ENCODE measurements around the gene NCDN. TPM values are rescaled to one million over a fixed set of nuclear protein-coding genes. Genes with fewer than 3 reads are reported as not detected.

The NCDN gene
- total RNA-seq, 1 donor from 2014 or later, result 16.4 TPM

GRCh38 chr1:35555212-35555584 lies 2.4 kb upstream of the NCDN start:
- DNase-seq (ENCODE audit: low spot score), result no peak

DNA sequence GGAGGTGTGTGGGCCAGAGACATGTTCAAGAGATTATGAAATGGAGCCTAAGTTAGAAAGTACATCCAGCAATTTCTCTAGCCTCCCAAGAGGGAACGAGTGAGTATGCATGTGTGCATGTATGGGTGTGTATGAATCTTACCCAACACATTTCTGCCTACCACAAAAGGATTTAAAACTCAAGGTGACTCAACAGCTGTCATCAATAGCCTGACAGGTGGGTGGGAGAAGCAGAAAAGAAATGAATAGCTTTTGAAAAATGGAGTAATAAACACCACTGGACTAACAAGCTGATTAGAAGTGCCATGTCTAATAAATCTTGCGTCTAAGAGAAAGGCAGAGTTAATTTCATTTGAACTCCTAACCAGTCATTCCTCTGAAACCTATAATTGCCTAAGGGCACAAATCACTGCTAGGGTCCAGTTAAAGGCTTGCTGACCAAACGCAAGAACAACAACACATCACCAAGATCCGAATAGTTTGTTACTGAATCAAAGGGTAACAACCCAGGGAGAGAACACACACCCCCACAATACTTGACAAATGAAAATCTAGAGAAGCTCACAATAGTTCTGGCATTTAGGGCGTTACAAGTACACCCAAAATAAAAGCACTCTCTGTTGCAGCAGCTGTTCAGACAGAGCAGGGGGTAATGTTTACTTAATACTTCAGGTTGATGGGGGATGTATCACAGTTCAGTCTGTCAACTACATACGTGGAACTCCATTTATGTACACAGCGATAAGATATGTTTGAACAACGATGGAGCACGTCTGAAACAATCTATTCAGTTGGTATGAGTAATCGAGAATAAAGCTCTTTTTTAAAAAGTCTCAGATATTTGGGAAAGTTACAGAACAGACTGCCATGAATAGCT lies 1.8 kb upstream of the NCDN start:
- no peak for DNase-seq (ENCODE audit: low spot score)

GRCh38 chr1:35556484-35557117 lies 998 bp upstream of the NCDN start:
- DNase-seq (ENCODE audit: low spot score), result no peak

GRCh38 chr1:35557118-35557610 lies 435 bp upstream of the NCDN start, which contains the start of gene KIAA0319L:
TSS of gene KIAA0319L (minus strand) at chr1:35557403. CDS start at chr1:35554491, 2,912 bp downstream.
- DNase-seq (ENCODE audit: low spot score), result no peak

DNA sequence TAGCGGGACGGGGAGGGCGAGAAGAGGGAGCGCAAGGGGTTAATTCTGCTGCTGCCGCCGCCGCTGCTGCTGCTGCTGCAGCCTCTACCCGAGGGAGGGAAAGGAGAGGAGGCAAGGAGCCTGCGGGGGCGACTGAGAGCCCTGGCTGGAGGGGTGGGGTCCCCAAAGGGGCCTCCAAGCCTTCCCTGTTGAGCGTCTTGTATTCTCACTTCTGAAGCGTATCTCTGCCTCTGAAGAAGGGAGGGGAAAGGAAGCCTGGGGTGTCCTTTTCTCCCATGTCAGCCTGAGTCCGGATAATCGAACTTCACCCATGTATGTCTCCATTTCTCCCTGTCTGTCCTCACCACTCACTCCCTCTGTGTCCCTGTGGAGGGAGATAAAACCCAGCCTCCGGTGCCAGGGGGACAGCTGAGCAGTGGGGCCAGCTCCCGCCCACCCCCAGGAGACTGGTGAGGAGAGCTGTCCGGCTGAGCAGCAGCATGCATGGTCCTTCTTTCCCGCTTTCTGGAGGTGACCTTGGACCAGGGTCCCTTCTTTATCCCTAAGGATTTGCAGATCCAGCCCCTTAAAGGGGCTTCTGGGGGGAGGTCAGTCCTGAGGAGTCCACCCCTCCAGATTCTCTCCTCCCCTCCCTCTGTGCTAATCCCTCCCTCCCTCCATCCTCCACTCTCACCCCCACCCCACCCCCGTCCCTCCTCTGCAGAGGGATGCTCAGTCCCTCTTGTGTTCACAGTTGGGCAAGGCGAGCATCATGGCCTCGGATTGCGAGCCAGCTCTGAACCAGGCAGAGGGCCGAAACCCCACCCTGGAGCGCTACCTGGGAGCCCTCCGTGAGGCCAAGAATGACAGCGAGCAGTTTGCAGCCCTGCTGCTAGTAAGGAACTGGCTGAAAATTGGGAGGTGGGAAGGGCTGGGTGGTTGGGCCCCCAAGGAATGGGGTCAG lies 1.0 kb downstream of the NCDN start:
- peak; percentile 55 for DNase-seq (ENCODE audit: low spot score)

- DNase-seq (ENCODE audit: low spot score), result no peak
These were observed 1.8 kb downstream of the NCDN start for GRCh38 chr1:35559317-35559944.

- DNase-seq (ENCODE audit: low spot score), result no peak
These were observed 2.9 kb downstream of the NCDN start for GRCh38 chr1:35560256-35561225.

GRCh38 chr1:35561297-35561971 lies 3.8 kb downstream of the NCDN start:
- no peak for DNase-seq (ENCODE audit: low spot score)

GRCh38 chr1:35561972-35562680 lies 4.5 kb downstream of the NCDN start:
- no peak for DNase-seq (ENCODE audit: low spot score)

GRCh38 chr1:35563166-35563565 lies 5.6 kb downstream of the NCDN start:
- DNase-seq (ENCODE audit: low spot score), result no peak

DNA sequence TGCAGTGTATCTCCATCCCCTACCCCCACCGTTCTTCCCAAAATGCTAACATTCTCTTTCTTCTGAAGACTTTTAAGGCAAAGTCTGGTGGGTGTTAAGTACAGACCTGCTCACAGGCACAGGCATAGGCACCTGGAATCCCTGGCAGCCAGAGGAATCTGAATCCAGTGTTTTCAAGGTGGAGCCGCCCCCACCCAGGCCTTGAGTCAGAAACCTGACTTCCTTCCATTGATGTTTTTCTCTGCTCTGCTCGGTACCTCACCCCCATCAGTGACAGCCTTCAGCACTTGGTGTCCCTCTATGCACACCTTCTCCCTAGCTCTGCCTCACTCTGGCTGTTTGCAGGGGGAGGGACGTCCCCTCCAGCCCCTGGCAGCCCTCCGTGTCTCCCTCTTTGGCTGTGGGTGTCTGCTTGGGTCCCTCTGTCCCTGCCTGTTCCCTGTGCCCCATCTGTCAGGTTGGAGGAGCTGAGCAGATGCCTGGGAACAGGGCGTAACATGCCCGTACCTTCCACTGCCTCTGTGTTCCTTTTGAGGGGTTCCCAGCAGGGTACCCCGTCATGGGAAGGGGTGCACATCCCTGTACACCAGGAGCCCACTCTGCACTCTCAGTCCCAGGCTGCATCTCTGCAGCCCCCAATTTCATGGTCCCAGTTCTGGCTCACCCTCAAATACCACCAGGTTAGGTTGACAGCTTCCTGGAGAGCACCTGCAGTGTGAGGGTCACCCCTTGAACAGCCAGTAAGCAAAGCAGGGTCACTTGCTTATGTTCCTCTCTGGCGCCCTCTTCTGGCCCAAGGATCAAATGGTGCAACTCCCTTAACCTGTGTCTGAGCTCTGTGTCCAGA lies 6.7 kb downstream of the NCDN start:
- DNase-seq (ENCODE audit: low spot score), result peak; percentile 62

GRCh38 chr1:35564884-35565741 lies 7.5 kb downstream of the NCDN start:
- no peak for DNase-seq (ENCODE audit: low spot score)

- no peak for DNase-seq (ENCODE audit: low spot score)
These were observed 8.1 kb downstream of the NCDN start for GRCh38 chr1:35565742-35566133.

GRCh38 chr1:35567947-35568558 lies 10.5 kb downstream of the NCDN start:
- no peak for DNase-seq (ENCODE audit: low spot score)

DNA sequence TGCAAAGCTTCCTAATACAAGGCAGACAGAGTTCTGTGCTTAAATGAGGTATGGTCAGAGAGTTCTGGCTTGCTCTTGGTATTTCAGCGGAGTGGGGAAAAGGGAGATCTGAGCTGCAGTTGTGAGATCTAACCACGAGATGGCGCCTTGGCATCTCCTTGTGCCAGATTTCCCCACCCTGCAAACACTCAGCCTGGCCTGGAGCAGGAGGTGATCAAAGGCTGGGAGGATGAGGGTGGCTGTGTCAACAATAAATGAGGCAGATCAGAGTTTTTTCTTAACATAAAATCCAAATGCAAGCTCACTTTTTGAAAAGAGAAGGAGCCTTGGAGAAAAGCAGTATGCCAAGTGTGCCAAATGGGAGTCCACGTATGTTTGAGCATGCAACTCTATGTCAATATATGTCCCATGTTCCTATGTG lies 11.4 kb downstream of the NCDN start:
- DNase-seq (ENCODE audit: low spot score), result peak; percentile 81

DNA sequence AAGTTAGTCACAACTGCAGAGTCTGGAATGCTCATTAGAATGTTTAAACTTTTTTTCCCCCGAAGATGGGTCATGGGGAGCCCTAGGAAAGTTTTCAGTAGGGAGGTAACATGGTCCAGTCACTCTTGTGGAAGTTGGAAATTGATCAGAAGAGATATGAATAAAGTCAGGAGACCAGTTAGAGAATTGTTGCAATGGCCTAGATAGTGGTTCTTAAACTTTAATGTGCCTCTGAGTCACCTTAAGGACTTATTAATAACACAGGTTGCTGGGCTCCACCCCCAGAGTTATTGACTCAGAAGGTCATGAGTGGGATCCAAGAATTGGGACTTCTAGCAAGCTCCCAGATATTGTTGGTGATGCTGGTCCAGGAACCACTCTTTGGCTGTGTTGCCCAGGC lies 12.3 kb downstream of the NCDN start:
- DNase-seq (ENCODE audit: low spot score), result no peak
